Measurements from ENCODE around the gene FOXL3. TPM values are rescaled to one million over a fixed set of nuclear protein-coding genes. Genes with fewer than 3 reads are reported as not detected.

Gene FOXL3
- total RNA-seq, 1 donor from 2014 or later: not detected

GRCh38 chr7:277228-277627 is 12.7 kb upstream of the FOXL3 start:
- Mint-ChIP-seq H3K36me3 (no peaks in the 10 kb centered on the region), H3K27me3 (peaks cover 35% of the 10 kb centered on the region), H3K27ac (no peak overlapping the region), H3K9me3 (peaks cover 15% of the 10 kb centered on the region), H3K4me1 (ENCODE audit: unreplicated experiment) (no peaks in the 10 kb centered on the region), H3K4me3 (no peak overlapping the region)
- TF ChIP-seq, protein P1, sequence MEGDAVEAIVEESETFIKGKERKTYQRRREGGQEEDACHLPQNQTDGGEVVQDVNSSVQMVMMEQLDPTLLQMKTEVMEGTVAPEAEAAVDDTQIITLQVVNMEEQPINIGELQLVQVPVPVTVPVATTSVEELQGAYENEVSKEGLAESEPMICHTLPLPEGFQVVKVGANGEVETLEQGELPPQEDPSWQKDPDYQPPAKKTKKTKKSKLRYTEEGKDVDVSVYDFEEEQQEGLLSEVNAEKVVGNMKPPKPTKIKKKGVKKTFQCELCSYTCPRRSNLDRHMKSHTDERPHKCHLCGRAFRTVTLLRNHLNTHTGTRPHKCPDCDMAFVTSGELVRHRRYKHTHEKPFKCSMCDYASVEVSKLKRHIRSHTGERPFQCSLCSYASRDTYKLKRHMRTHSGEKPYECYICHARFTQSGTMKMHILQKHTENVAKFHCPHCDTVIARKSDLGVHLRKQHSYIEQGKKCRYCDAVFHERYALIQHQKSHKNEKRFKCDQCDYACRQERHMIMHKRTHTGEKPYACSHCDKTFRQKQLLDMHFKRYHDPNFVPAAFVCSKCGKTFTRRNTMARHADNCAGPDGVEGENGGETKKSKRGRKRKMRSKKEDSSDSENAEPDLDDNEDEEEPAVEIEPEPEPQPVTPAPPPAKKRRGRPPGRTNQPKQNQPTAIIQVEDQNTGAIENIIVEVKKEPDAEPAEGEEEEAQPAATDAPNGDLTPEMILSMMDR (conservative IDR thresholded peaks at IDR 0.05): no peak
- no peak for DNase-seq (ENCODE audit: extremely low spot score, unreplicated experiment)

DNA sequence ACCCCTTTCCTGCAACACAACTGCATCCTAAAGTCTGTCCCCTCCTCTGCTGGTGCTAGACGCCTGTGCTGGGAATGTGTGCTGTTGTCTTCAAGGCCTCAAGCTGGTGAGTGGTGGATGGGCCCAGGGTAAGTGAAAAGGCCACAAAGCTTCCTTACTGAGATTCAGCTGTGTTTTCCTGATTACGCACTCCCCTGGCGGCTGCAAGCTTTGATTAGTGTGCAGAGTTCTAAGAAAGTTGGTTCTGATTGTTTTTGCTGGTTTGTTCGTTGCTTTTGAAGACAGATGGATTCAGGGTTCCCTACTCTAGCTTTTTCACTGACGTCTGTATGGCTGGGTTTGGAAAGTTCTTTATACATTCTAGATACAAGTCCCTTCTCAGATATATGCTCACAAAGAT is 11.9 kb upstream of the FOXL3 start:
- Mint-ChIP-seq H3K36me3 (no peaks in the 10 kb centered on the region), H3K4me3 (no peak overlapping the region), H3K4me1 (ENCODE audit: unreplicated experiment) (no peaks in the 10 kb centered on the region), H3K27me3 (peaks cover 32% of the 10 kb centered on the region), H3K9me3 (peaks cover 14% of the 10 kb centered on the region), H3K27ac (no peak overlapping the region)
- TF ChIP-seq, protein P1 (conservative IDR thresholded peaks at IDR 0.05): no peak
- no peak for DNase-seq (ENCODE audit: extremely low spot score, unreplicated experiment)

- Mint-ChIP-seq H3K4me1 (ENCODE audit: unreplicated experiment) (peaks cover 4% of the 10 kb centered on the region), H3K9me3 (no peaks in the 10 kb centered on the region), H3K36me3 (no peaks in the 10 kb centered on the region), H3K27me3 (peaks cover 41% of the 10 kb centered on the region), H3K4me3 (no peak overlapping the region), H3K27ac (no peak overlapping the region)
- no peak for DNase-seq (ENCODE audit: extremely low spot score, unreplicated experiment)
- TF ChIP-seq, protein P1 (conservative IDR thresholded peaks at IDR 0.05): no peak
Measured at GRCh38 chr7:279821-280220, 10.1 kb upstream of the FOXL3 start.

DNA sequence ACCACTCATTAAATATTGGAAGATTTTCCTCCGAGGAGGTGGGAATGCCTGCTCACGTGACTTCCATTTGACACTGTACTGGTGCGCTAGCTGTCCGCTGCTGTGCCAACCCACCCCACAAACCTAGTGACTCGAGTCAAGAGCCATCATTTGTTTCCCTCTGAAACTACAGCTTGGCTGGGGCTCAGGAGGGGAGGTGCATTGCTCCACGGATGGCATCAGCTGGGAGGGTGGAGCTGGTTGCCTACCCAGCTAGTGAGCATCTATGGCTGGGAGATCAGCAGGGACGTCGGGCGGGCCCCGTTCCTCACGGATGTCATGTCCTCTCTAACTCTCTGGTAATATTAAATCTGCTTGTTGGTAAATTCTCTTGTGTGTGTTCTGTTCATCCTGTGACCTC is 9.5 kb upstream of the FOXL3 start:
- no peaks in the 10 kb centered on the region for H3K36me3 Mint-ChIP-seq
- H3K9me3 Mint-ChIP-seq: no peaks in the 10 kb centered on the region
- H3K4me1 Mint-ChIP-seq (ENCODE audit: unreplicated experiment): peaks cover 4% of the 10 kb centered on the region
- H3K4me3 Mint-ChIP-seq: no peak overlapping the region
- no peak for DNase-seq (ENCODE audit: extremely low spot score, unreplicated experiment)
- H3K27ac Mint-ChIP-seq: no peak overlapping the region
- peaks cover 43% of the 10 kb centered on the region for H3K27me3 Mint-ChIP-seq
- TF ChIP-seq, protein P1 (conservative IDR thresholded peaks at IDR 0.05): no peak

GRCh38 chr7:281637-282036 is 8.3 kb upstream of the FOXL3 start:
- no peak overlapping the region for H3K4me3 Mint-ChIP-seq
- TF ChIP-seq, protein P1 (conservative IDR thresholded peaks at IDR 0.05): no peak
- no peaks in the 10 kb centered on the region for H3K9me3 Mint-ChIP-seq
- no peaks in the 10 kb centered on the region for H3K36me3 Mint-ChIP-seq
- no peak overlapping the region for H3K27ac Mint-ChIP-seq
- peaks cover 52% of the 10 kb centered on the region for H3K27me3 Mint-ChIP-seq
- H3K4me1 Mint-ChIP-seq (ENCODE audit: unreplicated experiment): peaks cover 4% of the 10 kb centered on the region
- no peak for DNase-seq (ENCODE audit: extremely low spot score, unreplicated experiment)

DNA sequence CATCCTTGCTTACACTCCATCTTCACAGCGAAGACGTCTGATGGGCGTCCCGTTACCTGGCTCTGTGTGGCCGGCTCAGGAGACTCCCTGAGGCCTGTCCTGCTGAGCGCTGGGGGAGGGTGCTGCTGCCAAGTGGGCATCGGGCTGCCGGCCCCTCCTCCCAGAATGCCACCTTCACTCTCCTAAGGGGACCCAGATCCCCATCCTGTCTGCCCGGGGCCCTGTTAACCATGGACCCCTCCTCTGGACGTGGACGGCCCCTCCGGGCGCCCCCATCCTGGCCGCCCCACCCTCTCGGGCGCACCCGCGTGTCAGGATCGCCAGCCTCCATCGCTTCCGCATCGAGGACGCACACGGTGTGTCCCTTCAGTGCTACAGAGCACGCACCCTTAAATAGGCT is 7.3 kb upstream of the FOXL3 start:
- DNase-seq (ENCODE audit: extremely low spot score, unreplicated experiment): no peak
- TF ChIP-seq, protein P1 (conservative IDR thresholded peaks at IDR 0.05): no peak
- H3K36me3 Mint-ChIP-seq: no peaks in the 10 kb centered on the region
- H3K4me1 Mint-ChIP-seq (ENCODE audit: unreplicated experiment): peaks cover 4% of the 10 kb centered on the region
- H3K4me3 Mint-ChIP-seq: no peak overlapping the region
- H3K27me3 Mint-ChIP-seq: peaks cover 58% of the 10 kb centered on the region
- H3K27ac Mint-ChIP-seq: no peak overlapping the region
- no peaks in the 10 kb centered on the region for H3K9me3 Mint-ChIP-seq

Data from type B pancreatic cell (in vitro differentiated cells).